Hepatocyte (in vitro differentiated cells): ENCODE data around the gene TNS2.
"Not testable (repeated sequence)": the region's sequence is repeated elsewhere in the genome, so short reads cannot be mapped to it uniquely, and the experiment has no call there.

ENCODE experiments used
- CTCF ChIP-seq: fragments of 200-600 bp; sonication (generic); IDR thresholded peaks from 2 replicates; pipeline ENCODE4 v1.5.1; 2016; ENCODE audit warnings: antibody characterized with exemption, mild to moderate bottlenecking; ENCODE audit not compliant: poor library complexity
- EZH2 ChIP-seq: fragments of 200-600 bp; sonication (generic); IDR thresholded peaks from 2 replicates; pipeline ENCODE4 v1.6.1; 2016; ENCODE audit warnings: antibody characterized with exemption, mild to moderate bottlenecking, borderline replicate concordance
- EZH2phosphoT487 ChIP-seq: fragments of 200-600 bp; sonication (generic); IDR thresholded peaks from one replicate; pipeline ENCODE4 v1.6.1; 2018; ENCODE audit warnings: antibody characterized with exemption, mild to moderate bottlenecking, low read depth, moderate library complexity; ENCODE audit not compliant: unreplicated experiment, severe bottlenecking

GRCh38 chr12:53008760-53009159 is 41.1 kb upstream of the TNS2 start:
- TF ChIP-seq CTCF, EZH2, EZH2phosphoT487: not testable (repeated sequence)
